Caco-2 (cell line): ENCODE data around the gene RABGAP1L. TPM values are rescaled to one million over a fixed set of nuclear protein-coding genes. Genes with fewer than 3 reads are reported as not detected.
"Not testable (repeated sequence)": the region's sequence is repeated elsewhere in the genome, so short reads cannot be mapped to it uniquely, and the experiment has no call there.

Experiments used
- BruUV-seq: library from RNA; stranded (reverse); fragments of 400-500 nt; replicated peaks from 2 replicates; lab custom pipeline; 2021; lab: Mats Ljungman, UMichigan
- CTCF ChIA-PET: fragments of 300-600 bp; sonication (Branson Sonifier 250); formaldehyde crosslinking; loops from one replicate; lab custom pipeline; 2022; ENCODE audit warnings: antibody characterized with exemption; lab: Charles Lee
- POLR2A ChIA-PET: fragments of 300-600 bp; sonication (Branson Sonifier 250); formaldehyde crosslinking; loops from one replicate; lab custom pipeline; 2022; ENCODE audit warnings: antibody characterized with exemption; lab: Charles Lee
- DNase-seq, 2 experiments: peaks; one replicate each; pipeline versions ENCODE4 v3.0.0 to v3.0.0-alpha.2; 2020 to 2022
- H3K27me3 ChIP-seq: replicated peaks from 2 replicates; pipeline ENCODE4 v1.6.0; 2011; ENCODE audit warnings: low read length; ENCODE audit not compliant: control insufficient read depth, insufficient read depth
- H3K36me3 ChIP-seq: 2 replicates; pipeline ENCODE4 v1.5.1; 2011; ENCODE audit warnings: low read length; ENCODE audit not compliant: control insufficient read depth, insufficient read depth
- H3K4me1 ChIP-seq: fragments of 250-450 bp; sonication (Bioruptor Pico); 2 replicates; pipeline ENCODE4 v1.5.1; 2020; ENCODE audit warnings: mild to moderate bottlenecking
- H3K4me3 ChIP-seq: 2 replicates; pipeline ENCODE4 v1.5.1; 2011; ENCODE audit warnings: low read depth, mild to moderate bottlenecking, control low read depth, low read length
- H3K9me3 ChIP-seq: fragments of 250-450 bp; sonication (Bioruptor Pico); 2 replicates; pipeline ENCODE4 v1.5.1; 2020; ENCODE audit warnings: mild to moderate bottlenecking, moderate library complexity
- H3K27ac Mint-ChIP-seq: one replicate; pipeline ENCODE4 v1.8.0; 2022; ENCODE audit warnings: mixed read lengths; ENCODE audit not compliant: unreplicated experiment
- H3K27me3 Mint-ChIP-seq: one replicate; pipeline ENCODE4 v1.8.0; 2022; ENCODE audit warnings: mixed read lengths; ENCODE audit not compliant: insufficient read depth, unreplicated experiment
- H3K36me3 Mint-ChIP-seq: one replicate; pipeline ENCODE4 v1.8.0; 2022; ENCODE audit warnings: mild to moderate bottlenecking, mixed read lengths; ENCODE audit not compliant: insufficient read depth, unreplicated experiment
- H3K4me1 Mint-ChIP-seq: one replicate; pipeline ENCODE4 v1.8.0; 2022; ENCODE audit warnings: low read depth, mixed read lengths; ENCODE audit not compliant: unreplicated experiment
- H3K4me3 Mint-ChIP-seq: one replicate; pipeline ENCODE4 v1.8.0; 2022; ENCODE audit warnings: mild to moderate bottlenecking, moderate library complexity, mixed read lengths; ENCODE audit not compliant: unreplicated experiment
- H3K9me3 Mint-ChIP-seq: one replicate; pipeline ENCODE4 v1.8.0; 2022; ENCODE audit warnings: mixed read lengths; ENCODE audit not compliant: unreplicated experiment
- CTCF ChIP-seq, 2 experiments: fragments of 200-600 bp in 1 of 2; IDR thresholded peaks; 1 replicate in 1 of 2; 2 replicates in 1 of 2; pipeline versions ENCODE4 v1.5.1 to v1.8.0; 2011 to 2022; ENCODE audit warnings: antibody characterized with exemption in 1 of 2, control low read depth in 1 of 2, inconsistent platforms in 1 of 2, low read depth in 1 of 2, low read length in 1 of 2, mild to moderate bottlenecking in 1 of 2, moderate library complexity in 1 of 2; ENCODE audit not compliant: insufficient read depth in 1 of 2, severe bottlenecking in 1 of 2, unreplicated experiment in 1 of 2
- intact Hi-C: fragments of 100-400 bp; cut with micrococcal nuclease; formaldehyde crosslinking; loops from one replicate; pipeline ENCODE4 v1.10.0; 2022; ENCODE audit not compliant: unreplicated experiment
- total RNA-seq: library from RNA; stranded (reverse); gene quantifications from 2 replicates; pipeline ENCODE4 v1.2.3, GENCODE V29; 2022

Gene RABGAP1L
- total RNA-seq, 1 experiment from 2014 or later = 20.3 TPM

- ChIA-PET CTCF (no interaction called here), POLR2A (interaction anchor here (1.0 kb wide), 1 partner anchor 16 kb away, joined by 3 read pairs; no protein-coding TSS in a partner anchor)
- Histone ChIP-seq H3K4me3 (no peak overlapping the region), H3K9me3 (no peaks in the 10 kb centered on the region), H3K27me3 (no peaks in the 10 kb centered on the region), H3K36me3 (no peaks in the 10 kb centered on the region), H3K4me1 (0 out of 2 replicates have a peak, but pooled peaks cover 4% of the 10 kb centered on the region)
- H3K4me3 Mint-ChIP-seq = no peak overlapping the region
- intact Hi-C loops = no loop called here
- DNase-seq = peak in 1 of 2 experiments; percentile 5
- H3K9me3 Mint-ChIP-seq = peaks cover 8% of the 10 kb centered on the region
- no peak overlapping the region for H3K27ac Mint-ChIP-seq
- no peak for TF ChIP-seq CTCF (IDR thresholded peaks at IDR 0.05; ENCODE audit: insufficient read depth in 1 of 2, low read depth in 1 of 2, low read length in 1 of 2, severe bottlenecking in 1 of 2, unreplicated experiment in 1 of 2)
- H3K27me3 Mint-ChIP-seq = no peaks in the 10 kb centered on the region
- no TSS peak for BruUV-seq
- peaks cover 6% of the 10 kb centered on the region for H3K4me1 Mint-ChIP-seq
- no peaks in the 10 kb centered on the region for H3K36me3 Mint-ChIP-seq
Observed at GRCh38 chr1:174174461-174175329, 15.4 kb downstream of the RABGAP1L start.

GRCh38 chr1:174178459-174178858, 19.1 kb downstream of the RABGAP1L start:
- H3K4me3 ChIP-seq, H3K27ac Mint-ChIP-seq, H3K27me3 ChIP-seq, CTCF ChIA-PET, DNase-seq, H3K9me3 ChIP-seq, H3K36me3 Mint-ChIP-seq, H3K9me3 Mint-ChIP-seq, H3K4me3 Mint-ChIP-seq, H3K4me1 ChIP-seq, H3K4me1 Mint-ChIP-seq, POLR2A ChIA-PET, H3K27me3 Mint-ChIP-seq, intact Hi-C loops, H3K36me3 ChIP-seq, BruUV-seq: not testable (repeated sequence)

GRCh38 chr1:174189428-174190062, 30.2 kb downstream of the RABGAP1L start:
- no peaks in the 10 kb centered on the region for H3K27me3 Mint-ChIP-seq
- Histone ChIP-seq H3K9me3 (no peaks in the 10 kb centered on the region), H3K4me1 (no peaks in the 10 kb centered on the region), H3K4me3 (no peak overlapping the region), H3K36me3 (no peaks in the 10 kb centered on the region), H3K27me3 (no peaks in the 10 kb centered on the region)
- no peak for DNase-seq
- POLR2A ChIA-PET = no interaction called here
- H3K27ac Mint-ChIP-seq = no peak overlapping the region
- no peaks in the 10 kb centered on the region for H3K9me3 Mint-ChIP-seq
- CTCF ChIA-PET = interaction anchor here (0.6 to 1.5 kb wide), 3 partner anchors 28 to 566 kb away, joined by 3 to 5 read pairs (median 4); no protein-coding TSS in a partner anchor
- H3K4me1 Mint-ChIP-seq = no peaks in the 10 kb centered on the region
- no peak overlapping the region for H3K4me3 Mint-ChIP-seq
- no peaks in the 10 kb centered on the region for H3K36me3 Mint-ChIP-seq
- intact Hi-C loops = no loop called here
- TF ChIP-seq CTCF (IDR thresholded peaks at IDR 0.05; ENCODE audit: insufficient read depth in 1 of 2, low read depth in 1 of 2, low read length in 1 of 2, severe bottlenecking in 1 of 2, unreplicated experiment in 1 of 2) = peak in 1 of 2 experiments; percentile 12
- BruUV-seq = no TSS peak
